Left lung (tissue), 10 donors: ENCODE data around the gene ZNRF1. TPM values are rescaled to one million over a fixed set of nuclear protein-coding genes. Genes with fewer than 3 reads are reported as not detected.

ENCODE experiments used
- ATAC-seq: fragments of 200-7000 bp; cut with Tn5 transposase; one replicate; pipeline ENCODE4 v1.9.1; 2020; ENCODE audit warnings: moderate library complexity
- DNase-seq, 4 donors: peaks; one replicate each; pipeline ENCODE4 v3.0.0-alpha.2; 2013 to 2020
- H3K27ac ChIP-seq, 2 donors: fragments of 200-600 bp; sonication (generic) in 1 of 2; one replicate each; pipeline versions ENCODE4 v1.5.0 to v1.8.0; 2020 to 2021
- H3K27me3 ChIP-seq, 2 donors: fragments of 200-600 bp; sonication (generic) in 1 of 2; one replicate each; pipeline versions ENCODE4 v1.5.0 to v1.8.0; 2020 to 2021
- H3K36me3 ChIP-seq, 2 donors: fragments of 200-600 bp; sonication (generic) in 1 of 2; one replicate each; pipeline versions ENCODE4 v1.5.0 to v1.8.0; 2020 to 2021
- H3K4me1 ChIP-seq, 2 donors: fragments of 200-600 bp; one replicate each; pipeline ENCODE4 v1.8.0; 2021
- H3K4me3 ChIP-seq, 2 donors: fragments of 200-600 bp; sonication (generic) in 1 of 2; one replicate each; pipeline versions ENCODE4 v1.5.0 to v1.8.0; 2020 to 2021; ENCODE audit warnings: mild to moderate bottlenecking in 1 of 2
- H3K9me3 ChIP-seq, 2 donors: fragments of 200-600 bp; sonication (generic) in 1 of 2; one replicate each; pipeline versions ENCODE4 v1.5.0 to v1.8.0; 2020 to 2021
- intact Hi-C, 2 donors: fragments of 100-400 bp; cut with DNase I; formaldehyde crosslinking; loops; one replicate each; pipeline versions ENCODE4 v1.11.2 to v1.14.2; 2022
- polyA plus RNA-seq, 6 donors: library from polyadenylated mRNA; unstranded; fragments of 120-200 nt; gene quantifications; one replicate each; pipeline ENCODE4 v1.2.1, GENCODE V29; 2013; ENCODE audit not compliant: insufficient read length in 6 of 6
- total RNA-seq, 2 donors: library from RNA; stranded (reverse); fragmentation: NEBNext Ultra II Directional; extraction: Animal tissue kit (Norgen Biotek cat#: 25700); gene quantifications; one replicate each; pipeline ENCODE4 v1.2.1, GENCODE V29; 2021
- TF ChIP-seq, protein P1 (sequence below), 2 donors: fragments of 200-600 bp; sonication (generic) in 1 of 2; IDR thresholded peaks; one replicate each; pipeline versions ENCODE4 v1.5.0 to v1.8.0; 2021; ENCODE audit warnings: antibody characterized with exemption in 2 of 2
- donor health status: DM: no; HTN: yes; CAD: no.
- donor health status: DM: no; HTN: no; CAD: no.

ZNRF1 gene
- total and polyA plus RNA-seq, 8 donors, result 24.3 to 60.8 (median 46.5) TPM

DNA sequence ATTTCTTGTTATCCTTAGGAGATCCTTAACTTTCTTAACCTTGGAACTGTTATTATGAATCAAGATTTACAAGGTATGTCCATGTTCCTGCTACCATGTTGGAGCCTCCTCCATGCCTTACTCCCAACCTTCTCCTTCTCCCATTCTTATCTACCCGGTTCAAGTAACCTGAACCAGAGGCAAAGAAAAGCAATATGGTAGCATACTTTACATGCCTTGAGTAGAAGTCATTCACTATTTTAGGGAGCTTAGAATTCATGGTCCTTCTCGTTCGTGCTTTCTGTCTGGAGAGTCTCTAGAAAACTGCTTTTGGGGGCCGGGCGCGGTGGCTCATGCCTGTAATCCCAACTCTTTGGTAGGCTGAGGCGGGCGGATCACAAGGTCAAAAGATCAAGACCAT is 80.1 kb downstream of the ZNRF1 start:
- no peak overlapping the region for H3K27ac ChIP-seq
- H3K4me3 ChIP-seq, result no peak overlapping the region
- TF ChIP-seq, protein P1, sequence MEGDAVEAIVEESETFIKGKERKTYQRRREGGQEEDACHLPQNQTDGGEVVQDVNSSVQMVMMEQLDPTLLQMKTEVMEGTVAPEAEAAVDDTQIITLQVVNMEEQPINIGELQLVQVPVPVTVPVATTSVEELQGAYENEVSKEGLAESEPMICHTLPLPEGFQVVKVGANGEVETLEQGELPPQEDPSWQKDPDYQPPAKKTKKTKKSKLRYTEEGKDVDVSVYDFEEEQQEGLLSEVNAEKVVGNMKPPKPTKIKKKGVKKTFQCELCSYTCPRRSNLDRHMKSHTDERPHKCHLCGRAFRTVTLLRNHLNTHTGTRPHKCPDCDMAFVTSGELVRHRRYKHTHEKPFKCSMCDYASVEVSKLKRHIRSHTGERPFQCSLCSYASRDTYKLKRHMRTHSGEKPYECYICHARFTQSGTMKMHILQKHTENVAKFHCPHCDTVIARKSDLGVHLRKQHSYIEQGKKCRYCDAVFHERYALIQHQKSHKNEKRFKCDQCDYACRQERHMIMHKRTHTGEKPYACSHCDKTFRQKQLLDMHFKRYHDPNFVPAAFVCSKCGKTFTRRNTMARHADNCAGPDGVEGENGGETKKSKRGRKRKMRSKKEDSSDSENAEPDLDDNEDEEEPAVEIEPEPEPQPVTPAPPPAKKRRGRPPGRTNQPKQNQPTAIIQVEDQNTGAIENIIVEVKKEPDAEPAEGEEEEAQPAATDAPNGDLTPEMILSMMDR (IDR thresholded peaks at IDR 0.05), result no peak
- H3K36me3 ChIP-seq, result no peaks in the 10 kb centered on the region
- no peak for ATAC-seq
- intact Hi-C loops, result no loop called here
- H3K9me3 ChIP-seq, result no peaks in the 10 kb centered on the region
- no peak for DNase-seq
- no peaks in the 10 kb centered on the region for H3K27me3 ChIP-seq
- peaks cover 13 to 28% of the 10 kb centered on the region in 2 donors for H3K4me1 ChIP-seq

DNA sequence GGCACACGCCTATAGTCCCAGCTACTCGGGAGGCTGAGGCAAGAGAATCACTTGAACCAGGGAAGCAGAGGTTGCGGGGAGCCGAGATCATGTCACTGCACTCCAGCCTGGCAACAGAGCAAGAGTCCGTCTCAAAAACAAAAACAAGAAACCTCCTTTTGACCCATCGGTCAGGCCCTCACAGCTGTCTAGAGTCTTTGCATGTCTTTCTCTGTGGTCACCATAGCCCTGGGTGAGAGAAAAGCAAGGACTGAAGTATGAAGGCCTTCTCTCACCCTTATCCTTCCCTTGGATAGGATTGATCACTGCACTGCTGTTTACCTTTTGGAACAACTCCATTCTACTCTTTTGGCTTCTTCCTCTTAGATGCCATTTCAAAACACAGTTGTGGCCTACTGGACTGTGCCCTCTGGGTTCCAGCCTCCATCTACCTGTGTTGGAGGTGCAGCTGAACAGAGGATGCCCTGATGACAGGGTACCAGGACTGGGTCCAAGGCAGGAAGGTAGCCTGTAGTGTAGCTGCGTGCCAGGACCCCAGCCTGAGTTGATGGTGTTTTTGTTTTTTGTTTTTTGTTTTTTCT is 80.6 kb downstream of the ZNRF1 start:
- no peak overlapping the region for H3K4me3 ChIP-seq
- intact Hi-C loops, result no loop called here
- DNase-seq, result no peak
- no peak for ATAC-seq
- no peaks in the 10 kb centered on the region for H3K27me3 ChIP-seq
- no peak overlapping the region for H3K27ac ChIP-seq
- H3K9me3 ChIP-seq, result no peaks in the 10 kb centered on the region
- H3K4me1 ChIP-seq, result peaks cover 13 to 24% of the 10 kb centered on the region in 2 donors
- no peaks in the 10 kb centered on the region for H3K36me3 ChIP-seq
- TF ChIP-seq, protein P1 (IDR thresholded peaks at IDR 0.05), result no peak

DNA sequence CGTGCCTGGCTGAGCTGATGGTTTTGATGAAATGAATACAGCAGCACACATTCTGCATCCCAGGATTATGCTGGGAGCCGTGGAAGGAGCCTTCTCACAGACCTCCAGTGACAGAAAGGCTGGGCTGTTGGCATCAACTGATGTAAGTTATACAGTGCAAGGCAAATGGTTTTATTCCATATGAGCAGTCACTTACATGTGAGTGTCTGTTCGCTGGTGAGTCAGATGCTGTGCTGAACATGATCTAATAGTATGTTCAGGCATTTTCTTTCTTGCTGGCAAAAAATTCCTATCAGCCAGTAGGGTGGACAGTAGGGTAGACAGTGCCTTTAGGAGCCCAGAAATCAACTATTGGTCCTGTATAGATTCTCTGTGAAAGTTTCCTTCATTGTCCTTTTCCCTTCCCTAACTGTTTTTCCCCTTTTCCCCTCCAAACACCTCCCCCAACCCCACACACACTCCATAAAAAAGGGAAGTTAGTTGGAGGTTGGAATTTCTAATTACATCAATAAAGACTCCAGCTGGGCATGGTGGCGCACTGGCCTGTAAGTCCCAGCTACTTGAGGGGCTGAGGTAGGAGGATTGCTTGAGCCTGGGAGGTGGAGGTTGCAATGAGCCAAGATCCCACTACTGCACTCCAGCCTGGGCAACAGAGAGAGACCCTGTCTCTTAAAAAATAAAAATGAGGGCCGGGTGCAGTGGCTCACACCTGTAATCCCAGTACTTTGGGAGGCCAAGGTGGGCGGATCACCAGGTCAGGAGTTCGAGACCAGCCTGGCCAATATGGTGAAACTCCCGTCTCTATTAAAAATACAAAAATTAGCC is 81.6 kb downstream of the ZNRF1 start:
- no peak overlapping the region for H3K4me3 ChIP-seq
- H3K27me3 ChIP-seq, result no peaks in the 10 kb centered on the region
- H3K9me3 ChIP-seq, result no peaks in the 10 kb centered on the region
- no peaks in the 10 kb centered on the region for H3K36me3 ChIP-seq
- H3K4me1 ChIP-seq, result peaks cover 6 to 14% of the 10 kb centered on the region in 2 donors
- TF ChIP-seq, protein P1 (IDR thresholded peaks at IDR 0.05), result no peak
- ATAC-seq (no peak), DNase-seq (no peak)
- H3K27ac ChIP-seq, result no peak overlapping the region
- intact Hi-C loops, result no loop called here

DNA sequence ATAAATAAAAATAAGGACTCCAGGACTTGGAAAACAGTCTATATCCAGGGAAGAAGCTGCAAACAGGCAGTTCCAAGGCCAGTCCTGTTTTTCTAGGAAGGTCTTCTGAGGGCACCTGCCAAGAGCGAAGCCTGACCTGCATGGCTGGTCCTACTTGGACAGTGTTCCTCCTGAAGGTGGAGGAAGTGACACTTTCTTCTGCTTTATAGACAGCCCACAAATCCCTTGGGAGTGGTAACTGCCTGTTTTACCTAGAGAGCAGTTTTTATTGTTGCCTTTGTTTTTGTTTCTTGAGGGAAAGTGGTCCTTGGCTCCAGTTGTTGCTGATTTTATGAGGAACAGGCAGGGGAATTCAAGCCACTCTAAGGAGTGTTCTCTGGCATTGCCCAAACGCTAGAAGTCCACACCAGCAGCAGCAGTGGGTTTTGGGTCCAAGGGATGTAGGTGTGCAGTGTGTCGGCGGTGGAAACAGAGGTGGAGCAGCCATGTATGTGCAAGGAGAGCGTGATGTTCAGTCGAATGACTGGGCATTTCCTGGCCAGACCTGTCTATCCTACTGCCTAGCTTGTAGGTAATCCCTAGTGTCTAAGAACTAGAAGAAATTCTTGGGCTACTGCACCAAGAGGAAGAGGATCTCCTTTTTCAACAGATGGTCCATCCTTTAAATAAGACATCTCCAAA is 82.5 kb downstream of the ZNRF1 start:
- H3K27ac ChIP-seq, result no peak overlapping the region
- no peak overlapping the region for H3K4me3 ChIP-seq
- DNase-seq, result no peak
- ATAC-seq, result no peak
- H3K9me3 ChIP-seq, result no peaks in the 10 kb centered on the region
- intact Hi-C loops, result no loop called here
- H3K27me3 ChIP-seq, result no peaks in the 10 kb centered on the region
- H3K4me1 ChIP-seq, result peaks cover 3 to 12% of the 10 kb centered on the region in 2 donors
- TF ChIP-seq, protein P1 (IDR thresholded peaks at IDR 0.05), result no peak
- no peaks in the 10 kb centered on the region for H3K36me3 ChIP-seq

DNA sequence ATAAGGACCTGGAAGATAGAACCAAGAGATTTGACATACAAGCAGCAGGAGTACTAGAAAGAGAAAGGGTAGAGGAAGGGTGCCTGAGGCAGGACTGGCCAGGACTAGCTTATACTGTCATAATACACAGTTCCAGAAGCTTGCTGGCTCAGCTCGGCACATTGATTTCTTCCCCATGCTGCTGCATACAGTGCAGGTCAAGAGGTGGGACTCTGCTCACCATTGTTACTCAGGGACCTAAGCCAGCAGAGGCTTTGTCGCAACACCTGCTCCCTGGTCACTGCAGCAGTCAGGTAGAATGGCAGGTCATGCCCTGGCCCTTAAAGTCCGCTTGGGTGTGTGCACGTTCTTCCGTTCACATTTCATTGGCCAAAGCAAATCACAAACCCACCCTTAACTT is 85.0 kb downstream of the ZNRF1 start:
- Histone ChIP-seq H3K9me3 (no peaks in the 10 kb centered on the region), H3K27ac (no peak overlapping the region)
- no peak for DNase-seq

More for the DNA sequence above, 85.0 kb downstream of the ZNRF1 start:
- Histone ChIP-seq H3K36me3 (no peaks in the 10 kb centered on the region), H3K4me3 (no peak overlapping the region), H3K4me1 (peaks cover 21 to 31% of the 10 kb centered on the region in 2 donors), H3K27me3 (no peaks in the 10 kb centered on the region)
- intact Hi-C loops, result no loop called here
- TF ChIP-seq, protein P1 (IDR thresholded peaks at IDR 0.05), result no peak
- ATAC-seq, result no peak
